ENCODE results near the gene MMP27.
"Not testable (repeated sequence)": the region's sequence is repeated elsewhere in the genome, so short reads cannot be mapped to it uniquely, and the experiment has no call there.

The MMP27 gene, protein sequence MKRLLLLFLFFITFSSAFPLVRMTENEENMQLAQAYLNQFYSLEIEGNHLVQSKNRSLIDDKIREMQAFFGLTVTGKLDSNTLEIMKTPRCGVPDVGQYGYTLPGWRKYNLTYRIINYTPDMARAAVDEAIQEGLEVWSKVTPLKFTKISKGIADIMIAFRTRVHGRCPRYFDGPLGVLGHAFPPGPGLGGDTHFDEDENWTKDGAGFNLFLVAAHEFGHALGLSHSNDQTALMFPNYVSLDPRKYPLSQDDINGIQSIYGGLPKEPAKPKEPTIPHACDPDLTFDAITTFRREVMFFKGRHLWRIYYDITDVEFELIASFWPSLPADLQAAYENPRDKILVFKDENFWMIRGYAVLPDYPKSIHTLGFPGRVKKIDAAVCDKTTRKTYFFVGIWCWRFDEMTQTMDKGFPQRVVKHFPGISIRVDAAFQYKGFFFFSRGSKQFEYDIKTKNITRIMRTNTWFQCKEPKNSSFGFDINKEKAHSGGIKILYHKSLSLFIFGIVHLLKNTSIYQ

DNA sequence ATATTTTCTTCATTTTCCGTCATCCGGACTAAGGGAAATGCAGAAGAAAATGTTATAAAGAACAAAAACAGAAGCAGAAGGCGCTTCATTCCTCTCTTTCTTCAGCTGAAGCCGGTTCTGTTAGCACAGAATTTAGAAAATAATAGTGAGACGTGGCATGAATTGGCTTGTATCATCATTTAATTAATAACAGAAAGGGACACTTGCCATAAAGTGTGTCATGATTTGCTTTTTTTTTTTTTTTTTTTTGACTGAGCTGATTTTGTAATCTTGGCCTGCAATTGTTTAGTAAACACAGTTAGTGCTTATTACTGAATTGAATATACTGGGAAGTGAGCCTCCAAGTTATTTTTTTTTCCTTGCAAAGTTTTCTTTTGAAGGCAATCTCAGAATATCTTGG lies at the start of gene MMP27:
MMP27 (minus strand) TSS at position 144 of the 400 bp plus-strand sequence; CDS start at position 89, 55 bp downstream.
- DNase-seq: no peak

DNA sequence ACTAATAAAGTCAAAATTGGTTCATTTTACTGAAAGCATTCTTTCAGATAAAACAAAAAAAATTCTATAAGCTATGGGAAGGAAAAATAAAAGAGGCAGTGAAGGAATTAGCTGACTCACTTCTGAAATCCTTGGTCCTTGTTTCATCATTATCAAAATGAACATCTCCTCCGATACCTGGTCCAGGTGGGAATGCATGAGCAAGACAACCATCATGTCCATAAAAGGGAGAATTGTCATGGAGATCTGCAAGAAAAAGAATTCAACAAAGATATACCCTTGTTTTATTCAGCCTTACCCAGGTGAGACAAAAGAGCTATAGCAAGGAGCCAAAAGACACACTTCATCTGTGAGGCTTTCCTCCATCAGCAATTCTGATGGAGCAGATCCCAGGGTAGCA lies 47.7 kb upstream of the MMP27 start:
- no peak for DNase-seq

DNA sequence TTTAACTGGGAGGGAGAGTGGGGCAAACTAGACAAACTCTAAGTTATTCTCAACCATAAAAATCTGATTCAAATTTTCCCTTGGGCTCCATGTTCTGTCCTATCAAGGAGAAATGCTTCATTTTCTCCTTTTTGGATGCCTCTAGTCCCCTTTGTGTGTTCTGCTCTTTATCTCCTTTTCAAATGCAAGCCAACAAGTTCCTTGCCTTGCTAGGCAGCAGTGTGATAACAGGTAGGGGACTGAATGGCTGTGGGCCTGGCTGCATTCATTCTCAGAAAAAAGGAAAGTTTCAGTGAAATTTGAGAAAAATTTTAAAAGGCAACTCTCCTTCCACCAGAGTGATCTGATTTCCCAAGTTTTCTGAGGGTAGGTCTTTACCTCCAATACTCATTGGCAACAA lies 46.1 kb upstream of the MMP27 start:
- no peak for DNase-seq

DNA sequence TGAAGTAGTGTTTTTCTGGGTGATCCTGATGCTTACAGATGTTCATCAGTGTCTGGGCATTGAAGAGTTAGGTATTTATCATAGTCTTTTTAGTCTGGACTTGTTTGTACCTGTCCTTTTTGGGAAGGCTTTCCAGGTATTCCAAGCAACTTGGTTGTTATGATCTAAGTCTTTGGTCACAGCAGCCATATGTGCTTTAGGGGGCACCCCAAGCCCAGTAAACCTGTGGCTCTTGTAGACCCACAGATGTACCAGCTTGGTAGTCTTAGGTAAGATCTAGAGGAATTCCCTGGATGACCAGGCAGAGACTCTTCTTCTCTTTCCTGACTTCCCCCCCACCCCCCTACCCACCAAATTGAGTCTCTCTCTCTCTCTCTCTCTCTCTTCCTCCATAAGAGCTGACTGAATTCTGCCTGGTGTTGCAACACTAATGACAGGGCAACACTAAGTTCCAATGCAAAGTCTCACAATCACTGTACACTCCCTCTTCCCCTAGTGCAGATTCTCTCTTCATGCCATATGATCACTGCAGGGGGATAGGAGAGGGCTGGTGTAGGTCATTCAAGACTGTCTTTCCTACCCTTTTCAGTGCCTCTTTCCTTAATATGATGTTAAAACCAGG lies 43.6 kb upstream of the MMP27 start:
- DNase-seq: no peak

DNA sequence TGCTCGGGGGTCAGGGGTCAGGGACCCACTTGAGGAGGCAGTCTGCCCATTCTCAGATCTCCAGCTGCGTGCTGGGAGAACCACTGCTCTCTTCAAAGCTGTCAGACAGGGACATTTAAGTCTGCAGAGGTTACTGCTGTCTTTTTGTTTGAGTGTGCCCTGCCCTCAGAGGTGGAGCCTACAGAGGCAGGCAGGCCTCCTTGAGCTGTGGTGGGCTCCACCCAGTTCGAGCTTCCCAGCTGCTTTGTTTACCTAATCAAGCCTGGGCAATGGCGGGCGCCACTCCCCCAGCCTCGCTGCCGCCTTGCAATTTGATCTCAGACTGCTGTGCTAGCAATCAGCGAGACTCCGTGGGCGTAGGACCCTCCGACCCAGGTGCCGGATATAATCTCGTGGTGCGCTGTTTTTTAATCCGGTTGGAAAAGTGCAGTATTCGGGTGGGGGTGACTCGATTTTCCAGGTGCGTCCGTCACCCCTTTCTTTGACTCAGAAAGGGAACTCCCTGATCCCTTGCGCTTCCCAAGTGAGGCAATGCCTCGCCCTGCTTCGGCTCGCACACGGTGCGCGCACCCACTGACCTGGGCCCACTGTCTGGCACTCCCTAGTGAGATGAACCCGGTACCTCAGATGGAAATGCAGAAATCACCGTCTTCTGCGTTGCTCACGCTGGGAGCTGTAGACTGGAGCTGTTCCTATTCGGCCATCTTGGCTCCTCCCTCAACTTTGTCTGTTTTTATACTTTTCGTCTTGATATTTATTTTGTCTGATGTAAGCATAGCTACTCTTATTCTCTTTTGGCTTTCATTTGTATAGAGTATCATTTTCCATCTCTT lies 41.4 kb upstream of the MMP27 start:
- not testable (repeated sequence) for DNase-seq

DNA sequence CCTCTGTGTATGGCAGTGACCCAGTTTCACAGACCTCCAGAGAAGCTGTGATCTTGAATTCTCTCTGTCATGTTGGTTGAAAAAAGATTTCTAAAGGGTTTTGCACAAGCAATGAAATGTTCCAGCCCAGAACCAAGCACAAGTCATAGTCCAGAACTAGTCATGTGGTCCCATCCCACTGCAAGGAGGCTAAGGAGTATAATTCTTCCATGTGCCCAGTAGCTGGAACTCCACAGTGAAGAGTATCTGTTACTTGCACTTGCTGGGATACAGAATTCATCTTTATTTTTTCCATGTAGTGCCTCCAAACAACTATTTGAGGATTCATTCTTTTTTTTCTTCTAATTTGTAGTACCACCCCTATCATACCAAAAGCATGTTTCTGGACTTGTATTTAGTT lies 29.1 kb upstream of the MMP27 start:
- no peak for DNase-seq

DNA sequence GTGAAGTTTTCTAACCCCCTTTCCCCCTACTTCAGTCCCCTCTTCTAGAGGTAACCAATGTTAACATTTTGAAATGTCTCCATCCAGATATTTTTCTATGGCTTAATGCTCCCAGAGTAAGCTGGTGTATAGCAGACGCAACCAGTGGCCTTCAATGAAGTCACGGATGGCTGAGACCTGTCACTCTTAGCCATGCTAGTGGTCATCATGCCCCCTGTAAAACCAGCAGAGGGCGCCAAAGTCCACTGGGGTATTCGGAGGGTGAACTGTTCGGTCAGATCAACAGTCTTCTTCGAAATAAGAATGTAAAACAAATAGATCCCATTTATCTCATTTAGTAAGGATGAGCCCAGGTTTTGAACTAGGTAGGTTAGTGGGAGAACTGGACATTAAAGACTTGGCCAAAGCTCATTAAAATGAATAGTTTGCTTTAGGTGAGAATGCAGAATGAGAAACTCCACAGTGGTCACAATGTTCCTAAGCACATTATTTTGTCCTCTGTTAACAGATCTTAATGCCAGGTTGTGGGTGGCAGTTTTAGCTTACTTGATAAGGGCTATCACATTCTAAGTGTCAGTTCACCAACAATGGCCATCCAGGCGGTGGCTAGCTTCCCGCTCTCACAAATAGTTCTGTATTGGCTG lies 27.8 kb upstream of the MMP27 start:
- DNase-seq: peak; percentile 10

DNA sequence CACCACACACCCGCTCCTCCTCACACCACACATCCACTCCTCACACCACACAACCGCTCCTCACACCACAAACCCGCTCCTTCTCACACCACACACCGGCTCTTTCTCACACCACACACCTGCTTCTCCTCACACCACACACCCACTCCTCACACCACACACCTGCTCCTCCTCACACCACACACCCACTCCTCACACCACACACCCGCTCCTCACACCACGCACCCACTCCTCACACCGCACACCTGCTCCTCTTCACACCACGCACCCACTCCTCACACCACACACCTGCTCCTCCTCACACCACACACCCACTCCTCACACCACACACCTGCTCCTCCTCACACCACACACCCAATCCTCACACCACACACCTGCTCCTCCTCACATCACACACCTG lies 25.4 kb upstream of the MMP27 start:
- DNase-seq: not testable (repeated sequence)

DNA sequence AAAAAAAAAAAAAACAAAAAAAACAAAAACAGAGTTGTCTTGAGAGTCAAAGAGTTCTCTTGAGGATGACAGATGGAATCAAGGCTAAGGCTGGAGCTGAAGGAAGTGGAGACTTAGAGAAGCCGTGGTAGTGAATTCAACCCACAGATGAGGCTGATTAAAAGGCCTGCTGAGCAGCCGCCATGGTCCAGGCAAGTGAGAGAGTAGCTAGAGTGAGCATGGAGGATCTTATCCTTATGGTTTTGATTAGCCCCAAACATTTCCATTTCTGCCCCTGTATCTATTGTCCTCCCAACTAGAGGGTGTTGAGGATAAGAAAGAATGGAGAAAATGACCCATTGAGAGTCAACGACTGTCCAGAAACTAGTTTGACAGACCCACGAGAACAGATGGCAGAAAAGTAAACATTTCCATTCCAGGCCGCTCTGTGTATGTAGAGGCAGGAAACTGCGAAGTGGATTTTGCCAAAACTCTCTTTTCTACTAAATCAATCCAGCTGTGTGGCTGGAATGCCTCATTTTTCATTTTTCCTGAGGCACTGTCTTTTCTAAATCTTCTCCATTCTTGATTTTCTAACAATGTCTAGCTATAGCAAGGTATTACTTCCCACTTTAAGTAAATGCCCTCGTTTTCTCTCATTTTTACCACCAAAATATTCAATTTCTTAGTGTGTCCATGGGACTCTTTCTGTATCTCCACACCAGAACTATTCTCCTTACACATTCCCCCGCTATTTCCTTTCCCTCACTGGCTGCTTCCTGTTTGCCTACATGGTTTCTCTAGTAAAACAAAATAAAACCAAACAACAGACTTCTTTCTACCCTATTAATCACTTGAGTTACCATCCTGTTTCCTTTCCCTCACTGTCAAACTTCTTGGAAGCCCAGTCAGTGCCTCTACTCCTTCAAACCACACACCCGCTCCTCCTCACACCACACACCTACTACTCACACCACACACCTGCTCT lies 24.6 kb upstream of the MMP27 start:
- DNase-seq: no peak

DNA sequence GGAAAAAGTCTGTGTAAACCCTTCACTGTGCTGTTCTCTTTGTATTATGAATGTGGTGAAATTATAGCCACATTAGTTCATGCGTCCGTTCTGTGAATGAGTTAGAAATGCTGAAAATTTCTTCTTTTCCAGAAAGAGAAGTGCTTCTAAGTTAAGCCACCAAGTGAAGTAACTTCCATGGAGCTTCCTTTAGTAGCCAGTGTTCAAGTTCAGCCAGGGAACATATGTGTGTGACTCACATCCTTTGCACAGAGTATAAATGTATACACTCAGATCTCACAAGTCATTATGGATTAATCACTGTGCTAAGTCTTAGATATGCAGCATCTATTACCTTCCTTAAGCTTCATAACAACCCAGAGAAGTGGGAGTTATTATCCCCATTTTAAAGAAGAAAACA lies 22.3 kb upstream of the MMP27 start:
- DNase-seq: no peak

DNA sequence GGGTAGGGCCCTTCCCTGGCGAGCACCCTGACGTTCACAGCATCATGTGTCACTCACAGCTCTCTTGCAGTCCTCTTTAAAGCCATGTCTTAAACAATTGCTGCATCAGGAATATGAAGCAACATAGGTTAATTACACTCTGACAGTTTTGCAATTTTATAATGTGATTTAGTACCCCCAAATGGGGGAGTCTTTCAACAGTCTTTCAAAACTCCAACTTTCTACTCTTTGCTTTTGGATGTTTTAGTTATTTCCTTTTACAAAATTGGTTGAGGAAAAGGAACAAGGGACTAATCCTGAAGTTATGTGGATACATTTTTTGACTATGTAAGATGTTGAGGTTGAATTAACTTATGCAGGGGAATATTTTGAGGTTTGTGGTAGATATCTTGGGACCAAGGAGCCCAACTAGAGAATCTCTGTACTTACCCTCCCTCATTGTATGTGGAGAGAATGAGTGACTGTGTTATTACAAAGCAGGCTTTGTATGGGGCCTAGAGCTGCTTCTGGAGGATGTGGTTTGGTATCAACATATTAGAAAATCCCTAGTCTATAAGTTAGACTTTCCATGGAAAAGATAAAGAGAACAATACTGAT lies 19.4 kb upstream of the MMP27 start, which contains the start of gene MMP8:
MMP8 (minus strand) TSS at position 51 of the 597 bp plus-strand sequence. CDS start 99 bp downstream, outside the sequence.
- DNase-seq: no peak

DNA sequence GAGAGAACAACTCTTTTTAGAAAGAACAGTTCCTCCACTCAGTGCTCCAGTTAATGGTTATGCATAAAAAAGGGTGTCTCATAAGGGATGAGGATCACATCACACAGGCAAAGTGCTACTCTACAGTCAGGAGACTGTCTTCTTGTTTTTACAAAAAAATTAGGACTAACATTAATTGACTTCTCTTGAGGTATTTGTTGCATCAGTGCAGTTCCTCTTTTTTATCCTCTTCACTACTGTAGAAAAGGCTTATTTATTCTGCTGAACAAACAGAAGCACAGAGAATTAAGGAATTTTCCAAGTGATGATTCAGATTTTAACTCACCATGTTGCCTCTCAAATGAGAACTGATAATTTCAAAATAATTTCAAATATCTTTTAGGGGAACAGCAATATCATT lies 17.3 kb upstream of the MMP27 start:
- DNase-seq: no peak

DNA sequence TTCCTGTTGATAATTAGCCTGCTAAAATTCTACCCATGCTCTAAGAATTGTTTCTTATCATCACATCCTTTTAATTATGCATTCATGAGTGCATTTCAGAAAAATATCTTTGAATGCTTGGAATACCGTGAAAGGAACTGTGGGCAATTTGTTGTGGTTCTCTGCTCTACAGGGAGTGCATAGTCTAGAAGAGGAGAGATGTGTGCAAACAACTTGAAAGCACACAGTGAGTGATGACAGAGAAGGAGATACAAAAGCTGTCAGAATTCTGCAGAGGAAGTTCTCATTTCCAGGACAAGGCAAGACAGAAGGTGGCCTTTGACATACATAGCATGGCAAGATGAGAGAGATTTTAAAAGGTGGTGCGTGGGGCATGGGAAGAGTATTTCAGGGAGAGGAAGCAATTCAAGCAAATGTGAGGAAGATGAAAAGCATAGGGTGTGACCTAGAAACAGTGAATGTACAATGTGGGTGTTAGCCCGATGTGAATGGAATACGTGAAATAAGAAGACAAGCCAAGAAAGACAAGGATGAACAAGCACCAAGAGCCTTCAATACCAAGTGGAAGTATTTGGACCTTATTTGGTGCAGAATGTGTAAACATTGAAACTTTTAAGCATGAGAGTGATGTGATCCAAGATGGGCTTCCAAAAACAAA lies 14.2 kb upstream of the MMP27 start:
- no peak for DNase-seq

DNA sequence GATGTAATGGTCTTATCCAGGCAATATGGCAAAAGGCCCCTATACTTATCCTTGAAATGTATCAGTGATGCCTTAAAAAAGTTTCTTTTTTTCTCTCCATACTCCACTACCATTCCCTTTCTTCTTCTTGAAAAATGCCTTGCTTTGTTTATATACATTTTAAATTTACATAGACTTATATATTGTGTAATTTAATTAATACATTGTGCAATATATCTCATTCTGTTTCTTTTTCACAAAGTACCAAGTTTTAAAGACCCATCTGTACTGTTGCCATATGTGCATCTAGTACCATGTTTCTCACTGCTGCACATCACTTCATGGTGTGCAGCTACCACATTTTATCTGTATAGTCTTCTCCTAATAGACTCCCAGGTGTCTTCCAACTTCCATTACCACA lies 11.7 kb upstream of the MMP27 start:
- no peak for DNase-seq

DNA sequence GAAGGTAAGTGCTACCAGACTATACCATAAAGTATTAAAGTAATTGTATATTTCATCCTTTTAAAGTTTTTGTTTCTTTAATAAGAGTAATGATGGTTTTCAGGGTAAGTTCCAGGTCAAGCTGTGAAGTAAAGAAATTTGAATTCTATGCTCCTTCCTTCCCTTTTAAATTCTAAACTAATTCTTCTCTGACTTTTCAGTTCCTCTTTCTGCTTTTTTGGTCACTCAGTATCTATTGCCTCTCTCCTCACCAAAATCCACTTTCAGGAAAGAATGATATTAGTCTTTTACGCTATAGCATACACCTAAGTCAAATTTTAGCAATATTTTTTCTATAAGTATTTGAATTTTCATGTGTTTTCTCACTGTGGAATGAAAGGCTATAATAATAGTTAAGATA lies 11.0 kb upstream of the MMP27 start:
- DNase-seq: no peak

DNA sequence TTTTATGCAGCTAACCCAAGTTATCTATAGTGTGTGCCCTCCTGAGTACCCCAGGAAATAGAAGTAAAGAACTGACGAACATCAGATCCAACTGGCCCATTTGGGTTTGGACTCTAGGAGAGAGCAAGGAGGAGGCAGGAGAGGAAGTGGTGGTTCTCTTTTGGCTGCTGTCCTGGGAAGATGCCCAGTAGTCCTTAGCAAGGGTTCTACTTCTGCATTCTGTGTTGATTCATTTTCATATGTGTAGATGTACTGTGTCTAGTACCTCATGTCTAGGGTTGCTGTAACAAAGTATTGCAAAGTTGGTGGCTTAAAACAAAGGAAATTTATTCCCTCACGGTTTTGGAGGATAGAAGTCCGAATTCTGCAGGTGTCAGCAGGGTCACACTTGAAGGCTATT lies 6.6 kb upstream of the MMP27 start:
- DNase-seq: no peak

DNA sequence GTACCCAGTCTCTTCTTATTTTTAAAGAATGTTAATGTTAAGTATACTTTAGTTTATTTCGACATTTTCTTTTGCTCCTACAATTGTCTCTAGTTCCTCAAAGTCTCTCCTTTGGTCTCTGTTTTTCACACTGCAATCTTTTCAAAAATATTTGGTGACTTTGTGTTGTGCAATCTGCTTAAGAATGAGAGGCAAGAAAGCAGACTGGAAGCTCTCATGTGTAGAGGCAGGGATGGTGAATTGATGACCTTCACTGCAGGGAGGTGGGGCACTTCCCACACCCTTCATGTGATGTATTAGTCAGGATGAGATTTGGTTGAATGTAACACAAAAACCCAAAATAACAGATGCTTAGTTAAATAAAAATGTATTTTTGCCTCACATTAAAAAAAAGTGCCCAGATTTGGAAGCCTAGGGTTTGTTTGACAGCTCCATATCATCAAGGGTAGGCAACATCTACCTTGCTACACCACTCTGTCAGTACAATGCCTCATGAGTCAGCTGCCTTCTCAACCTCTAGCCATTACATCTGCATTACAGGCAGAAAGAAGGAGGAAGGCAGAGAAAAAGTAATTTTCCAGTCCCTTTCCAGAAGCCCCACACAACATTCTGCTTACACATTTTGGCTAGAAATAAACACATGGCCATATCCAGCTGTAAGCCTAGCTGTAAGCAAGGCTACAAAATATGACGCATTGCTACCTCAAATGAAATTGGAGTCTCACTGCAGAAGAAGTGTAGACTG lies 3.8 kb upstream of the MMP27 start:
- DNase-seq: no peak

DNA sequence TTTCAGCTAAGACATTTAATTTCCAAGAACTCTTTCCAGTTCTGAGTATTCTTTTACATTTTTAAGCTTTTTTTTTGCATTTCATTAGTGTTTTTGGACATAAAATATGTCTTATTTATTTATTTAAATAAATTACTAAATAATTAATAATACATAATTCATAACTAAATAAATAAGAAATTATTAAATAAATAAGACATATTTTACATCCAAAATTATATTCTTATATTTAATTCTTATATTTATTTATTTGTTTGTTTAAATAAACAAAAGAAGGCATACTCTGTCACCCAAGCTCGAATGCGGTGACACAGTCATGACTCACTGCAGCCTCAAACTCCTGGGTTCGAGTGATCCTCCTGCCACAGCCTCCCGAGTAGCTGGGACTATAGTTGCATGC lies 3.1 kb upstream of the MMP27 start:
- DNase-seq: no peak

DNA sequence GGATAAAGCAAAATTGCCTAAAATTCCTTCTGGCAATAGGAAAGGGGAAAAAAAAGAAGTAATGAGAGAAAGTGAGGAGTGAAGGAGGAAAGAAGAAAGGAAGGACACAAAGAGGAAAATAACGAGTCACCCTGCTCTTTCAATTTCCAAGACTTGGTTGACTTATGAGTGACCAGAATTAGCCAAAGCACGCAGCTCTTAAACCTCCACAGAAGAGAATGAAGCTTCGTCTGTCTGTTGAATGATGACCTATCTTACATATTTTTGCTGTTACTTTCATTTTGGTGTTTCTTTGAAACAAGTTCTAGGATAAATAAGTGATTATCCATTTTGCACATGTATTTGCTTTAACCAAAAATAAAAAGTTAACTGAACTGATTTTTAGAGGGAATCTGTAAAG lies 728 bp downstream of the MMP27 start:
- no peak for DNase-seq

Data from kidney glomerular epithelial cell (primary cell).